K562 (cell line): ENCODE measurements around the gene AFF1. TPM values are rescaled to one million over a fixed set of nuclear protein-coding genes. Genes with fewer than 3 reads are reported as not detected.

ENCODE experiments used
- ARID2 ChIP-seq: fragments of 450-650 bp; IDR thresholded peaks from 2 replicates; pipeline ENCODE4 v1.6.1; 2017; ENCODE audit warnings: antibody characterized with exemption, mild to moderate bottlenecking
- CBX3 ChIP-seq, 2 experiments: IDR thresholded peaks; 1 replicate in 1 of 2; 2 replicates in 1 of 2; pipeline ENCODE4 v1.6.1; 2012; ENCODE audit warnings: inconsistent platforms in 2 of 2, low read length in 2 of 2, borderline replicate concordance in 1 of 2, control low read depth in 1 of 2
- CEBPB ChIP-seq: fragments of 450-650 bp; IDR thresholded peaks from 2 replicates; pipeline ENCODE4 v1.6.1; 2016; ENCODE audit warnings: missing genetic modification characterization, missing compliant biosample characterization
- CEBPZ ChIP-seq: fragments of 150-350 bp; IDR thresholded peaks from 2 replicates; pipeline ENCODE4 v1.6.1; 2014; ENCODE audit warnings: low read depth, mild to moderate bottlenecking, low read length, borderline replicate concordance
- CHCHD3 ChIP-seq: fragments of 250-450 bp; sonication (Bioruptor Pico); IDR thresholded peaks from 2 replicates; pipeline ENCODE4 v2.1.2; 2022; ENCODE audit warnings: mild to moderate bottlenecking
- E2F5 ChIP-seq: sonication (generic); formaldehyde crosslinking; IDR thresholded peaks from 2 replicates; pipeline ENCODE4 v1.8.0; 2022; ENCODE audit warnings: mild to moderate bottlenecking, missing genetic modification reagents
- ELF2 ChIP-seq: fragments of 250-450 bp; sonication (Bioruptor Pico); IDR thresholded peaks from 2 replicates; pipeline ENCODE4 v1.5.0; 2021; ENCODE audit warnings: mild to moderate bottlenecking
- FOS ChIP-seq: IDR thresholded peaks from 3 replicates; pipeline ENCODE4 v1.6.1; 2011; ENCODE audit not compliant: insufficient read length; ENCODE audit errors: extremely low read depth
- FOXJ3 ChIP-seq: sonication (generic); formaldehyde crosslinking; IDR thresholded peaks from 2 replicates; pipeline ENCODE4 v1.4.0; 2020; ENCODE audit warnings: mild to moderate bottlenecking, missing genetic modification reagents
- KDM4B ChIP-seq, 2 experiments: fragments of 450-650 bp in 1 of 2; sonication (generic) in 1 of 2; IDR thresholded peaks; 2 replicates each; pipeline ENCODE4 v1.6.1; 2016 to 2017; ENCODE audit warnings: borderline replicate concordance in 2 of 2, antibody characterized with exemption in 1 of 2, low read depth in 1 of 2, mild to moderate bottlenecking in 1 of 2
- KLF16 ChIP-seq: IDR thresholded peaks from 2 replicates; pipeline ENCODE4 v1.6.1; 2016; ENCODE audit warnings: antibody characterized with exemption
- MTA1 ChIP-seq: fragments of 450-650 bp; IDR thresholded peaks from 2 replicates; pipeline ENCODE4 v1.6.1; 2017; ENCODE audit warnings: borderline replicate concordance
- NFE2L1 ChIP-seq: fragments of 450-650 bp; IDR thresholded peaks from 2 replicates; pipeline ENCODE4 v1.6.1; 2016; ENCODE audit warnings: missing genetic modification characterization, low read depth, mild to moderate bottlenecking, missing compliant biosample characterization, moderate library complexity, borderline replicate concordance
- NFIX ChIP-seq: fragments of 250-450 bp; sonication (Bioruptor Pico); IDR thresholded peaks from 2 replicates; pipeline ENCODE4 v1.4.0; 2020; ENCODE audit warnings: low read depth, mild to moderate bottlenecking, moderate library complexity
- PHB ChIP-seq: fragments of 250-450 bp; sonication (Bioruptor Pico); IDR thresholded peaks from 2 replicates; pipeline ENCODE4 v1.5.0; 2021
- PHB2 ChIP-seq: fragments of 450-650 bp; IDR thresholded peaks from 2 replicates; pipeline ENCODE4 v1.6.1; 2017; ENCODE audit warnings: low read depth
- PHF21A ChIP-seq: fragments of 450-650 bp; IDR thresholded peaks from 2 replicates; pipeline ENCODE4 v1.6.1; 2017; ENCODE audit warnings: low read depth, borderline replicate concordance
- RAD51 ChIP-seq: fragments of 450-650 bp; IDR thresholded peaks from 2 replicates; pipeline ENCODE4 v1.7.1; 2016; ENCODE audit warnings: low read depth, mild to moderate bottlenecking, borderline replicate concordance
- RBFOX2 ChIP-seq: fragments of 200-400 bp; formaldehyde crosslinking; IDR thresholded peaks from 2 replicates; pipeline ENCODE4 v1.6.1; 2017; ENCODE audit warnings: low read depth, mild to moderate bottlenecking, low read length, moderate library complexity
- SIN3A ChIP-seq, 2 experiments: fragments of 150-350 bp in 1 of 2; IDR thresholded peaks; 2 replicates each; pipeline ENCODE4 v1.6.1; 2011 to 2016; ENCODE audit warnings: borderline replicate concordance in 2 of 2, low read depth in 2 of 2, low read length in 2 of 2, mild to moderate bottlenecking in 2 of 2, moderate library complexity in 2 of 2; ENCODE audit not compliant: control insufficient read depth in 1 of 2
- SREBF2 ChIP-seq: sonication (generic); formaldehyde crosslinking; IDR thresholded peaks from 2 replicates; pipeline ENCODE4 v1.4.0; 2020; ENCODE audit warnings: mild to moderate bottlenecking, missing genetic modification reagents
- WHSC1 ChIP-seq: IDR thresholded peaks from one replicate; pipeline ENCODE4 v1.6.1; 2012; ENCODE audit warnings: low read length, control low read depth, inconsistent platforms
- ZBED1 ChIP-seq: IDR thresholded peaks from 2 replicates; pipeline ENCODE4 v1.6.1; 2014
- polyA plus RNA-seq, 8 experiments: library from polyadenylated mRNA; depleted of rRNA in 4 of 8; stranded (reverse) in 5 of 8; unstranded in 3 of 8; fragments of >200 nt; fragmentation: Nextera tagmentation in 2 of 8; fragmentation: Illumina TruSeq in 1 of 8; extraction: Ambion mirVana in 2 of 8; extraction: Trizol in 1 of 8; gene quantifications; 2 replicates each; pipeline versions ENCODE4 v1.2.1 to v1.2.3, GENCODE V29; 2011 to 2014; ENCODE audit warnings: inconsistent platforms in 1 of 8, missing spikeins in 1 of 8
- total RNA-seq, 7 experiments: library from RNA; depleted of rRNA in 6 of 7; stranded (reverse); fragments of >200 nt in 6 of 7; fragmentation: Illumina TruSeq in 2 of 7; extraction: Trizol in 2 of 7; gene quantifications; 2 replicates each; pipeline versions ENCODE4 v1.2.1 to v1.2.3, GENCODE V29; 2011 to 2021; ENCODE audit warnings: low replicate concordance in 1 of 7
- TF ChIP-seq, protein P1 (sequence below): fragments of 250-450 bp; sonication (Bioruptor Pico); IDR thresholded peaks from 2 replicates; pipeline ENCODE4 v1.5.1; 2021; ENCODE audit warnings: mild to moderate bottlenecking

The AFF1 gene
- total and polyA plus RNA-seq, 9 of the 15 experiments (the other 6 are each of a cell fraction or from before 2014, with no cell fraction given), result 4.1 to 47.5 (median 17.2) TPM

GRCh38 chr4:86916392-86916791, 18.4 kb upstream of the AFF1 start (continued):
- TF ChIP-seq CEBPZ (no peak), WHSC1 (no peak), NFIX (CRISPR knock-in tag) (no peak), E2F5 (CRISPR knock-in tag) (no peak), ZBED1 (no peak), PHB2 (0 out of 2 replicates have a peak, but pooled peaks have one; percentile 50), CBX3 (IDR thresholded peaks at IDR 0.05; ENCODE audit: borderline replicate concordance in 1 of 2, low read length in 2 of 2) (no peak), PHF21A (no peak), RAD51 (no peak), RBFOX2 (no peak), MTA1 (no peak), FOXJ3 (CRISPR knock-in tag) (no peak), FOS (no peak), CEBPB (tag) (no peak), ELF2 (CRISPR knock-in tag) (no peak), NFE2L1 (no peak), ARID2 (no peak), SIN3A (IDR thresholded peaks at IDR 0.05; ENCODE audit: borderline replicate concordance in 2 of 2, control insufficient read depth in 1 of 2, low read depth in 2 of 2, low read length in 2 of 2) (no peak), CHCHD3 (CRISPR knock-in tag) (no peak), PHB (CRISPR knock-in tag) (no peak), KDM4B (IDR thresholded peaks at IDR 0.05; ENCODE audit: borderline replicate concordance in 2 of 2, low read depth in 1 of 2) (no peak), SREBF2 (CRISPR knock-in tag) (no peak), KLF16 (peak; percentile 87)
- TF ChIP-seq, protein P1, sequence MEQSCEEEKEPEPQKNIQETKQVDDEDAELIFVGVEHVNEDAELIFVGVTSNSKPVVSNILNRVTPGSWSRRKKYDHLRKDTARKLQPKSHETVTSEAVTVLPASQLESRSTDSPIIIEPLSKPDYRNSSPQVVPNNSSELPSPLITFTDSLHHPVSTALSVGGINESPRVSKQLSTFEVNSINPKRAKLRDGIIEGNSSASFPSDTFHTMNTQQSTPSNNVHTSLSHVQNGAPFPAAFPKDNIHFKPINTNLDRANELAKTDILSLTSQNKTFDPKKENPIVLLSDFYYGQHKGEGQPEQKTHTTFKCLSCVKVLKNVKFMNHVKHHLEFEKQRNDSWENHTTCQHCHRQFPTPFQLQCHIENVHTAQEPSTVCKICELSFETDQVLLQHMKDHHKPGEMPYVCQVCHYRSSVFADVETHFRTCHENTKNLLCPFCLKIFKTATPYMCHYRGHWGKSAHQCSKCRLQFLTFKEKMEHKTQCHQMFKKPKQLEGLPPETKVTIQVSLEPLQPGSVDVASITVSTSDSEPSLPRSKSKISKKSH (CRISPR knock-in tag), result no peak
